Astrocyte (in vitro differentiated cells and primary cell): ENCODE data around the gene LRP1B. TPM values are rescaled to one million over a fixed set of nuclear protein-coding genes. Genes with fewer than 3 reads are reported as not detected.

Experiments
- DNase-seq: peaks from one replicate; pipeline ENCODE4 v3.0.0-alpha.2; 2010; ENCODE audit warnings: low read depth
- FAIRE-seq: peaks from 2 replicates; lab custom pipeline; 2011; peaks lifted over from hg19 to GRCh38; lab: Jason Lieb, UNC
- H2AFZ ChIP-seq: 2 replicates; pipeline ENCODE4 v1.6.0; 2012; ENCODE audit warnings: low read depth, low read length, inconsistent platforms
- H3K27ac ChIP-seq: 2 replicates; pipeline ENCODE4 v1.5.1; 2011; ENCODE audit warnings: low read depth, low read length, inconsistent platforms
- H3K27me3 ChIP-seq: 2 replicates; pipeline ENCODE4 v1.6.0; 2011; ENCODE audit warnings: low read length, inconsistent platforms; ENCODE audit not compliant: insufficient read depth
- H3K36me3 ChIP-seq: 2 replicates; pipeline ENCODE4 v1.5.1; 2011; ENCODE audit warnings: low read length, inconsistent platforms; ENCODE audit not compliant: insufficient read depth
- H3K4me1 ChIP-seq: 2 replicates; pipeline ENCODE4 v1.5.1; 2011; ENCODE audit warnings: low read length, inconsistent platforms; ENCODE audit not compliant: insufficient read depth
- H3K4me2 ChIP-seq: 2 replicates; pipeline ENCODE4 v1.6.0; 2012; ENCODE audit warnings: low read length, inconsistent platforms
- H3K4me3 ChIP-seq: 2 replicates; pipeline ENCODE4 v1.5.1; 2011; ENCODE audit warnings: low read depth, mild to moderate bottlenecking, low read length, inconsistent platforms; ENCODE audit not compliant: insufficient read depth
- H3K79me2 ChIP-seq: 2 replicates; pipeline ENCODE4 v1.6.0; 2012; ENCODE audit warnings: mild to moderate bottlenecking, low read length, inconsistent platforms; ENCODE audit not compliant: insufficient read depth
- H3K9ac ChIP-seq: 2 replicates; pipeline ENCODE4 v1.6.0; 2012; ENCODE audit warnings: mild to moderate bottlenecking, low read length, inconsistent platforms
- H3K9me3 ChIP-seq: 2 replicates; pipeline ENCODE4 v1.5.1; 2012; ENCODE audit warnings: low read depth, mild to moderate bottlenecking, low read length, inconsistent platforms; ENCODE audit not compliant: insufficient read depth
- H4K20me1 ChIP-seq: 2 replicates; pipeline ENCODE4 v1.6.0; 2012; ENCODE audit warnings: low read length, inconsistent platforms; ENCODE audit not compliant: insufficient read depth
- H3K27ac Mint-ChIP-seq: one replicate; pipeline ENCODE4 v1.8.0; 2021; ENCODE audit warnings: mild to moderate bottlenecking, mixed read lengths; ENCODE audit not compliant: unreplicated experiment
- H3K27me3 Mint-ChIP-seq: one replicate; pipeline ENCODE4 v1.8.0; 2021; ENCODE audit warnings: low read depth, mixed read lengths; ENCODE audit not compliant: unreplicated experiment
- H3K36me3 Mint-ChIP-seq: one replicate; pipeline ENCODE4 v1.8.0; 2021; ENCODE audit warnings: low read depth, mixed read lengths; ENCODE audit not compliant: unreplicated experiment
- H3K4me1 Mint-ChIP-seq: one replicate; pipeline ENCODE4 v1.8.0; 2021; ENCODE audit warnings: low read depth, mixed read lengths; ENCODE audit not compliant: unreplicated experiment
- H3K4me3 Mint-ChIP-seq: one replicate; pipeline ENCODE4 v1.8.0; 2021; ENCODE audit warnings: mild to moderate bottlenecking, moderate library complexity, mixed read lengths; ENCODE audit not compliant: unreplicated experiment
- H3K9me3 Mint-ChIP-seq: one replicate; pipeline ENCODE4 v1.8.0; 2021; ENCODE audit warnings: mild to moderate bottlenecking, mixed read lengths; ENCODE audit not compliant: unreplicated experiment
- CTCF ChIP-seq: IDR thresholded peaks from 2 replicates; pipeline ENCODE4 v1.5.1; 2011; ENCODE audit warnings: low read depth, mild to moderate bottlenecking, inconsistent platforms, low read length, moderate library complexity; ENCODE audit not compliant: insufficient read depth
- EZH2 ChIP-seq: IDR thresholded peaks from 2 replicates; pipeline ENCODE4 v1.6.1; 2012; ENCODE audit warnings: mild to moderate bottlenecking, low read length, inconsistent platforms; ENCODE audit not compliant: insufficient read depth
- total RNA-seq: library from RNA; stranded (reverse); gene quantifications from 2 replicates; pipeline ENCODE4 v1.2.1, GENCODE V29; 2021

The LRP1B gene
- total RNA-seq, 1 donor from 2014 or later: 1.5 TPM

- Histone ChIP-seq H2AFZ (no peak overlapping the region), H3K9me3 (no peaks in the 10 kb centered on the region), H3K9ac (no peak overlapping the region), H3K36me3 (no peaks in the 10 kb centered on the region), H4K20me1 (no peaks in the 10 kb centered on the region), H3K79me2 (no peaks in the 10 kb centered on the region), H3K4me2 (no peak overlapping the region), H3K4me1 (no peaks in the 10 kb centered on the region), H3K4me3 (no peak overlapping the region), H3K27me3 (no peaks in the 10 kb centered on the region), H3K27ac (no peak overlapping the region)
- TF ChIP-seq EZH2 (no peak), CTCF (no peak)
- no peaks in the 10 kb centered on the region for H3K36me3 Mint-ChIP-seq
- peaks cover 4% of the 10 kb centered on the region for H3K9me3 Mint-ChIP-seq
- H3K4me3 Mint-ChIP-seq: no peak overlapping the region
- H3K4me1 Mint-ChIP-seq: peaks cover 6% of the 10 kb centered on the region
- DNase-seq (no peak), FAIRE-seq (no peak)
- no peaks in the 10 kb centered on the region for H3K27me3 Mint-ChIP-seq
- H3K27ac Mint-ChIP-seq: no peak overlapping the region
Measured at GRCh38 chr2:140851258-140851981, 1279.4 kb downstream of the LRP1B start.

GRCh38 chr2:140843186-140843585, 1287.6 kb downstream of the LRP1B start:
- Histone ChIP-seq H3K79me2 (no peaks in the 10 kb centered on the region), H3K9me3 (no peaks in the 10 kb centered on the region), H3K27me3 (no peaks in the 10 kb centered on the region), H3K4me2 (no peak overlapping the region), H3K36me3 (no peaks in the 10 kb centered on the region), H4K20me1 (no peaks in the 10 kb centered on the region), H3K4me3 (no peak overlapping the region), H3K9ac (no peak overlapping the region), H3K27ac (no peak overlapping the region), H2AFZ (no peak overlapping the region), H3K4me1 (no peaks in the 10 kb centered on the region)
- DNase-seq (no peak), FAIRE-seq (no peak)
- H3K27me3 Mint-ChIP-seq: no peaks in the 10 kb centered on the region
- H3K4me1 Mint-ChIP-seq: no peaks in the 10 kb centered on the region
- H3K9me3 Mint-ChIP-seq: peaks cover 4% of the 10 kb centered on the region
- no peak overlapping the region for H3K27ac Mint-ChIP-seq
- no peak overlapping the region for H3K4me3 Mint-ChIP-seq
- no peaks in the 10 kb centered on the region for H3K36me3 Mint-ChIP-seq
- TF ChIP-seq EZH2: no peak
- TF ChIP-seq CTCF: no peak

- no peak overlapping the region for H3K27ac Mint-ChIP-seq
- Histone ChIP-seq H3K36me3 (no peaks in the 10 kb centered on the region), H3K79me2 (no peaks in the 10 kb centered on the region), H3K9me3 (no peaks in the 10 kb centered on the region), H3K4me3 (no peak overlapping the region), H4K20me1 (no peaks in the 10 kb centered on the region), H3K9ac (no peak overlapping the region), H2AFZ (no peak overlapping the region), H3K4me2 (no peak overlapping the region), H3K27me3 (no peaks in the 10 kb centered on the region), H3K27ac (no peak overlapping the region), H3K4me1 (no peaks in the 10 kb centered on the region)
- peaks cover 2% of the 10 kb centered on the region for H3K9me3 Mint-ChIP-seq
- FAIRE-seq: no peak
- TF ChIP-seq EZH2 (no peak), CTCF (no peak)
- no peaks in the 10 kb centered on the region for H3K36me3 Mint-ChIP-seq
- H3K4me3 Mint-ChIP-seq: no peak overlapping the region
- no peaks in the 10 kb centered on the region for H3K27me3 Mint-ChIP-seq
- no peaks in the 10 kb centered on the region for H3K4me1 Mint-ChIP-seq
- no peak for DNase-seq
Measured at GRCh38 chr2:140842110-140842509, 1288.7 kb downstream of the LRP1B start.
